IMR-90 (cell line): ENCODE measurements around the gene TNPO1.

Source experiments
- CHD1 ChIP-seq: IDR thresholded peaks from 2 replicates; pipeline ENCODE4 v1.6.1; 2012; ENCODE audit warnings: low read depth, low read length, improper control_type of control experiment
- FOS ChIP-seq: fragments of 150-350 bp; IDR thresholded peaks from 2 replicates; pipeline ENCODE4 v1.6.1; 2016; ENCODE audit warnings: low read depth, low read length
- POLR2A ChIP-seq: IDR thresholded peaks from 2 replicates; pipeline ENCODE4 v1.6.1; 2012; ENCODE audit warnings: mild to moderate bottlenecking, low read depth, low read length
- RAD21 ChIP-seq: IDR thresholded peaks from 2 replicates; pipeline ENCODE4 v1.6.1; 2012; ENCODE audit warnings: low read length, improper control_type of control experiment
- RCOR1 ChIP-seq: IDR thresholded peaks from 2 replicates; pipeline ENCODE4 v1.6.1; 2012; ENCODE audit warnings: mild to moderate bottlenecking, low read length, improper control_type of control experiment; ENCODE audit not compliant: insufficient replicate concordance
- TF ChIP-seq, protein P1 (sequence below): conservative IDR thresholded peaks from 2 replicates; pipeline ENCODE4 v1.5.1; 2012; ENCODE audit warnings: mild to moderate bottlenecking, low read depth, low read length, improper control_type of control experiment

DNA sequence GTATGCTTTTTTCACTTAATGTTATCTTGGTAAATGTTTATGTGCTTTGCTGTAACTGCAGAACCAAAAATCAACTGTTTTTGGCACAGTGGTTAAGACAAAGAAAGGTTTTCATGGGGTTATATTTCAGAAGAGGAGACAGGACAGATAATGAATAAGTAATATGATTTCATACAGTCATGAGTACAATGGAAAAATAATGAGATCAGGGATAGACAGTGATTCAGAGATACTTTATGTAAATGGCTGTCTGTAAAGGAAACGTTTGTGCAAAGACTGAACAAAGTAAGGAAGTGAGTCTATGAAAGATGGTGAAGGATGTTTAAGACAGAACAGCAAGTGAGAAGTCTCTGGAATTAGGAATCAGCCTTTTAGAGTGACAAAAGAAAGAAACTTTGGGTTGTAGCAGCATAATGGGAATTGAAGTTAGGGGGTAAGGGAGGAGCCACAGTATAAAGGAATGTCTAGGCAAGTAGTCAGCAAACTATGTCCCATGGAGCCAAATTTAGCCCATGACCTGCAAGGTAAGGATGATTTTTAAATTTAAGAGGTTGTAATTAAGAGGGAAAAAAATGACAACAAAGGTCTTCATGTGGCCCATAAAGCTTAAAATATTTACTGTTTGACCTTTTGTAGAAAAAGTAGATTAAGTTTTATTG lies 55.0 kb downstream of the TNPO1 start:
- TF ChIP-seq, protein P1, sequence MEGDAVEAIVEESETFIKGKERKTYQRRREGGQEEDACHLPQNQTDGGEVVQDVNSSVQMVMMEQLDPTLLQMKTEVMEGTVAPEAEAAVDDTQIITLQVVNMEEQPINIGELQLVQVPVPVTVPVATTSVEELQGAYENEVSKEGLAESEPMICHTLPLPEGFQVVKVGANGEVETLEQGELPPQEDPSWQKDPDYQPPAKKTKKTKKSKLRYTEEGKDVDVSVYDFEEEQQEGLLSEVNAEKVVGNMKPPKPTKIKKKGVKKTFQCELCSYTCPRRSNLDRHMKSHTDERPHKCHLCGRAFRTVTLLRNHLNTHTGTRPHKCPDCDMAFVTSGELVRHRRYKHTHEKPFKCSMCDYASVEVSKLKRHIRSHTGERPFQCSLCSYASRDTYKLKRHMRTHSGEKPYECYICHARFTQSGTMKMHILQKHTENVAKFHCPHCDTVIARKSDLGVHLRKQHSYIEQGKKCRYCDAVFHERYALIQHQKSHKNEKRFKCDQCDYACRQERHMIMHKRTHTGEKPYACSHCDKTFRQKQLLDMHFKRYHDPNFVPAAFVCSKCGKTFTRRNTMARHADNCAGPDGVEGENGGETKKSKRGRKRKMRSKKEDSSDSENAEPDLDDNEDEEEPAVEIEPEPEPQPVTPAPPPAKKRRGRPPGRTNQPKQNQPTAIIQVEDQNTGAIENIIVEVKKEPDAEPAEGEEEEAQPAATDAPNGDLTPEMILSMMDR: no peak
- no peak for TF ChIP-seq POLR2A
- TF ChIP-seq CHD1: no peak
- no peak for TF ChIP-seq RCOR1
- no peak for TF ChIP-seq FOS
- TF ChIP-seq RAD21: no peak
